Activated CD4-positive, alpha-beta T cell treated with anti-CD3 and anti-CD28 coated beads for 48 hours (primary cell): ENCODE results near the gene COL4A1.

Experiments
- DNase-seq: peaks from one replicate; pipeline ENCODE4 v3.0.0-alpha.2; 2020

COL4A1 gene

DNA sequence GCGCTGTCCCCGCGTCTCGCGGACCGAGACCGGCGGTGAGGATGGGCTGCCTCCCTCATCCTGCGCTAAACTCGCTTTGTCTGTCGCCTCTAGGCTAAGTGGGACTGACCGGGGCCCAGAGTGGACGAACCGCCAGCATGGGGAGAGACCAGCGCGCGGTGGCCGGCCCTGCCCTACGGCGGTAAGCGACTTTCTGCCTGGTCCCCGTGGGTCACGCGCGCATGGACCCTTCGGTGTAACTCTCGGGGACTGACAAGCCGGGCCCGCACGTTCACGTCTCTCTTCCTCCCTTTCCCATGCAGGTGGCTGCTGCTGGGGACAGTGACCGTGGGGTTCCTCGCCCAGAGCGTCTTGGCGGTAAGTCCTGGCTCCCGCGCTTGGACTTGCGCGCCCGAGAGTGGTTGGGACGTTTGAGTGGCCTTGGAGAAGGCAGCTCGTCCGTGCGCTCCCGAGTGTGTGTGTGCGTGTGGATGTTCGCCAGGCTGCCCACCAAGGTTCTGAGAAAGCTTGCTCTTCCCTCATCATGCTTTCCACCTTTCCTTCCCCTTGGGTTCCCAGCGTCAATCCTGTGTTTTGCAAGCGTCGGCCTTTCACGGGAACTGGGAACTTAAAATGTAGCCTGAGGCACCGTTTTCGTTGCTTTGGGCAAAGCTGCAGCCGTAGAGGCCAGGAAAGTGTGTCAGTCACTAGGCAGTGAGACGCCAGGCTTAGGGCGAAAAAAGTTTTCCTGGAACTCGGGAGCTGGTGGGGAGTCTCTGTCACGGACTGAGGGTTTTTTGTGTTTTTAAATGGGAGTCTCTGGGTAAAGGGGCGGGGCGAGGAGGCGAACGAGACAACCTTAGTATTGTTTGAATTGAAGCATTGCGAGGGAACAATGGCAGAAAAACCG, 1.1 kb upstream of the COL4A1 start:
- DNase-seq = no peak

GRCh38 chr13:110306340-110306959, 507 bp downstream of the COL4A1 start:
- no peak for DNase-seq

- no peak for DNase-seq
Observed at GRCh38 chr13:110305949-110306339, 1.0 kb downstream of the COL4A1 start.

DNA sequence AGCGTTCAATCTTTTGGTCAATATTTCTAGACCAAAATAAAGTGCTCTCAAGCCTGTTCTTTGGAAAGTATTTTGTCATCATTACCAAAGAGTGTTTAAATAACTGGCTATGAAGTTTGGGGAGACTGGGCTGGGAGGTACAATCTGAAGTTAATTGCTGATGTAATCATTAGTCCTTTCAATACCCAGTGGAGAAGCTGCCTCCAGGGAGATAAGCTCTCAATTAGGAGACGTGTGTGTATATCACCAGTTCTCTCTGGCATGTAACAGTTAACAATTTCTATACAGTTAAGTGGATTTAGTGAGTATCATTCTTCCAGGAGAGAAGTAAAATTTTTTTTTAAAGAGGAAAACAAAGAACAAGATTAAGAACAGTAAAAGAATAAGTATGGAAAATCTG, 1.4 kb downstream of the COL4A1 start:
- DNase-seq = no peak

GRCh38 chr13:110305001-110305400, 2.0 kb downstream of the COL4A1 start:
- no peak for DNase-seq

DNA sequence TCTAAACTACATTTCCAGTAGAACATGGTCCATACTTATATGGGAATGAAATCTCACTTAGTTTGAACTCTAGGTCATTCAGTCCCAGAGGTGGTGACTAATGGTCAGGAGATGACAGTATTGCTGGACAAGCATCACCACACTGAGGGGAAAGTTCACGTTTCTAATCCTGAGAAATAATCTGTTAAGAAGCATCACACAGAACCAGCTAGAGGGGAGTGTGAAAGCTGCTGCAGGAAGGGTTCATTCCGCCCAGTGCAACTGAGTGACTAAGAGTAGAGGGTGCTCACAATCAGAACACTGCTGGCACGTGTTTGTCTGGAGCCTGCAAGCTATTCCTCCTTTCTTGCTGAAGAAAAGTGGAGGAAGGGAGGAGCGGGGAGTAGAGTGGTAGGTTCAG, 2.7 kb downstream of the COL4A1 start:
- DNase-seq = no peak

DNA sequence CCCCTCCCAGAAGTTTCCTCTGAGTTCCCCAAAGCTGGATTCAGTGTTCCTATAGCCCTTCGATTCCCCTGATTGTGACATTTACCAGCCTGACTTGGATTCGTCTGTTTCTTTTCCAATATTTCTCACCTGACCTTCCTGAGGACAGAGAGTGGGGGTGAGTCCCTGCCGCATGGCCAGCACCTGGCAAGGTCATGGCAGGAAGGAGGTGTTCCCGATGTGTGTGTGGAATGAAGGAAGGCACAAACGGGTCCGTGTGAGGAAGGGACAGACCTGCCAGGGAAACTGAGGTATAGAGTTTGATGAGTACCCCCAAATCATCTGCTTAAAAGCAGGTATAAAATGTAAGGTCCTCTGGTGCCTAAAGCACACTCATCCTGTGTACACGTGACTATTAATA, 3.3 kb downstream of the COL4A1 start:
- no peak for DNase-seq

DNA sequence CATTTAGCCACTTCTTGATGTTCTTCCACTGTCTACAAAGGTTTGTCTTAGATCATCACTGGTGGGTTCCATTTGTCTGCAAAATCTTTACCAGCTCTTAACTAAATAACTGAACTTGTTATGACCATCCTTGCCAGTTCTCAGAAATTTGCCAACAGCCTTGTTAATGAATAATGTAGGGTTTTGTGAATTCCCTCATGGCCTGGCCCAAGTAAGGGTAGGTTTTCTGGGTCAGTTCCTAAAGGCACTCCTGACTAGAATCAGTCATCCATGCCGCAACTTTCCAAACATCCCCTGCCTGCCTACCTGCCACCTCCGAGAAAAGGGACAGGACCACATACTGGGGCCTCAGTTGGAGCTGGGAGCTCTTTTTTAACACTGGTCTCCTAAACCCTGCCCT, 4.0 kb downstream of the COL4A1 start:
- no peak for DNase-seq

- no peak for DNase-seq
Observed at GRCh38 chr13:110301606-110302553, 5.1 kb downstream of the COL4A1 start.

DNA sequence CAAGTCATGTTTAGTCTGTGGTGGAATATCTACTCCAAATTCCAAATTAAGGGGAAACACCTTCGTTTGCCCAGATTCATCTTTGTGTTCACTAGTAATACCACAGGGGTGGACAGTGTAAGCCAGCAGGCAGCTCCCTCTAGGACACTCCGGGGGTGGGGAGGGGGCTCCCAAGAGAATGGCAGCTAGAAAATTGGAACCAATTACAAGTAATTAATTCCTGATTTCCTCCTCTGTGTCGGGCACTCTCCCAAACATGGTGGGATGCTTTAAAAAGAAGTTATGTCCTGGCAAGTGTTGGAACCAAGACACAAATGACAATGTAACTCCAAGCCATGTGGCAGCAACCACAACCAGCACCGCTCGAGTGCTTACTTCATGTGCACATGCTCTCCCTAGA, 5.9 kb downstream of the COL4A1 start:
- DNase-seq = no peak

DNA sequence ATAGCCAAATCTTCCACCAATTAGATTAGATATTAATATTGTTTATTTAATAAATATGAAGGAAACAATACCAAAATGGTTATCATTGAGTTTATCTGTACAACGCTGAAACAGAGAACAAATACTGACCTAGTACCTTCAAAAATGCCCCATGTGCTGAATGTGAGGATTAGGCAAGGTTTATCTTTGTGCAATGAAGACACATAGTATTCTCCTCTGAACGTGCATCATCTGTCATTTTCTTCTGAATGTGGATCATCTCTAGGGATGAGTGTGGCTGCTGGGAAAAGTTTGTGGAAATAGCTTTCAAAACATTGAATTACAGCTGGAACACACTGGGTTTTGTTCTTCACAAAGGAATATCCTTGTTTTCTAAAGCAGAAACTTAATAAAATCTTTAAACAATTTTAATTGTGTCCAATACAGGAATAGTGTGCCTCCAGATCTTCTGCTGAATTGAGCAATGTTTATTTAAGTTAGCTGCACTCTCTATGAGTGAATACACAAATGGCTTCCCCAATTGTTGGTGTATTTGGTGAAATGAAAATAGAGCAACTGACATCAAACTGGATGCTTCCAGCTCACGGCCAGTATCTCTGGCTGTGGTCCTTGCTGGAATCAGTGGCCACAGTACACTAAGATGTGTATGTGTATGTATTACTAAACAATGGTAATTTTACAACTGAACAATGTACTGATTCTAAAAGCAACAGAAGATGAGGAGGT, 6.7 kb downstream of the COL4A1 start:
- no peak for DNase-seq

DNA sequence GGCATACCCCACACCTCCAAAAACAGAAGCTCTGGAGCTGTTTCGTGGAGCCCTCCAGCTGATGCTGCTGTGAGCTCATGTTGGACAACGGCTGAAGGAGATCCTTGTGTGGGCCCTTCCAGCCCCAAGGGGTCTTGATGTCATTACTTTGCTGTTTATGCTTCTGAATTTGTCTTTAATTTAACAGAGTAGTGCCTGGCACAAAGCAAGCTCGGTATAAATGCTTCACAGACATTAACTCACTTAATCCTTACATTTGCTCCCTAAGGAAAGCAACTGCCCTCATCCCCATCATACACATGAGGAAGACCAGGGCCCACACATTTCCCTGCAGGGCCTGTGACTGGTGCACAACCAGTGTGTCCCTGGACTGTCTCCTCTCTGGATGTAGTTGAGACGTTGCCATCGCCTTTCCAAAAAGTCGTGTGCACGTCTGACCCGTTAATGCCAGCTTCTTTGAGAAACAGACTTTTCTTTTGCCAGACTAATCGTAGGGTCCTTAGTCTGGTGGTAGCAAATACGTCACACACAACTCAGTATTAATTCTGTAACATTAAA, 7.6 kb downstream of the COL4A1 start:
- DNase-seq = no peak

GRCh38 chr13:110298505-110299282, 8.3 kb downstream of the COL4A1 start:
- peak; percentile 68 for DNase-seq

GRCh38 chr13:110297766-110298504, 9.0 kb downstream of the COL4A1 start:
- no peak for DNase-seq

DNA sequence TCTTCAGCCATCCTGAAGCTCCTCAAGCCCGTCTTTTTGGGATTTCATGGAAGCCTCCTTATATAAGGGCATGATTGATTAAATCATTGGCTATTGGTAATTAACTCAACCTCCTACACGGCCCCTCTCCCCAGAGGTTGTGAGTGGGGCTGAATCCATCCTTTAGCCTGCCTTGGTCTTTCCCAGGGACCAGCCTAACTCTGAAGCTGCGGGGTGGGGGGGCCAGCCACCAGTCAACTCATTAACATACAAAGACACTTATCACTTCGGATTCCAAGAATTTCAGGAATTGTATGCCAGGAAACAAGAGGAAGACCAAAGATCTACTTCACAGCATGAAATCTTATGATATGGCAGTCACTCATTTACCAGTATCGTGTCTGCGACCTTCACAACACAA, 9.9 kb downstream of the COL4A1 start:
- no peak for DNase-seq

DNA sequence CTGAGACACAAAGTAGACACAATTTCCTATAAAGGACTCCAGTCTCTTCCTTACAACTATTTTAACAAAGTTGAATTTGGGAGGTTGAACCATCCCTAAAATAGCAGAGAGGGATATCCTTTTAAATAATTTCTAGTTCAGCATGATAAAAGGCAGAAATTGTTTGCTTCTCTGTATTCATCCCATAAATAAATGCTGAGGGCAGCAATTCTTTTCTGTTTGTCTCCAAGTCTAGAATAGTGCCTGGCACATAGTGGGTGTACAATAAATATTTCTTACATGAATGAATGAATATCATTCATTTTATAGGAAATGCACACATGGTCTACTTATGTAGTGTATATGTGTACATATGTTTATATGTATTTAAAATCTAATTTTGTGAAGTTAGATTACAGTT, 12.3 kb downstream of the COL4A1 start:
- no peak for DNase-seq

DNA sequence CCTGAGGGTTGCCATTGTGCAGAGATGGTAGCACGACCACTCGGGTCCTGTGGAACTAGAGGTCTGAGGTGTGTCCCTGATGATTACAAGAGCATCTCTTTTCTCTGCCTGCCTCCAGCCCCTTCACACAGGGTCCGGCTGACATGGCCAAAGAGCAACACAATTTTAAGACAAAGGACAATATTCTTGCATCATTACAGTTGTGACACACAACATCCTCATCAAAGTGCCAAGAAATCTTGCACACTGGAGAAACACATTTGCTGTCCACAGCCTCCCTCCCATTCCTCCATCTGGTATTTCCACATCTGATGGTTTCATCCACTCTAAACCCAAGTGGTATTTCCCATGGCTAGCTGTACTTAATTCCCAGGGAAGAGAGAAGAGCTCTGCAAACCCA, 12.8 kb downstream of the COL4A1 start:
- no peak for DNase-seq

GRCh38 chr13:110293649-110294048, 13.3 kb downstream of the COL4A1 start:
- DNase-seq = no peak

DNA sequence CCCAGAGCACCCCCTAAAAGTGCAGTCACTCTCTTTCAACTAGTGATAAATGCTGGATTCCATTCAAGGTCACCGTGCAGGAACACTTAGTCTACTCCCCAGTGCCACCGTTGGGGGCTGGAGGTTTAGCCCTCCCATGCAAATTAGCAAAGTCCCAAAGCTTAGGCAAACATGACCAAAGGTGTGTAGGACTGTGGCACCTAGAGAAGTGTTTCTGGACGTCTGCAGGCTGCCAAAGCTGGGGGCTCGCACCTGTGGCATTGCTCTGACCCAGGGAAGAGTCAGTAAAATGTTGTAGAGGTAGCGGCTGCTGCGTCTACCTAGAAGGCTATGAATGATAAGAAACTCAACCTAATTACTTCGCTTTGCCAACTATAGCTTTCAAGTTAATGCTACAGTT, 13.9 kb downstream of the COL4A1 start:
- DNase-seq = no peak

GRCh38 chr13:110291286-110291685, 15.7 kb downstream of the COL4A1 start:
- no peak for DNase-seq

DNA sequence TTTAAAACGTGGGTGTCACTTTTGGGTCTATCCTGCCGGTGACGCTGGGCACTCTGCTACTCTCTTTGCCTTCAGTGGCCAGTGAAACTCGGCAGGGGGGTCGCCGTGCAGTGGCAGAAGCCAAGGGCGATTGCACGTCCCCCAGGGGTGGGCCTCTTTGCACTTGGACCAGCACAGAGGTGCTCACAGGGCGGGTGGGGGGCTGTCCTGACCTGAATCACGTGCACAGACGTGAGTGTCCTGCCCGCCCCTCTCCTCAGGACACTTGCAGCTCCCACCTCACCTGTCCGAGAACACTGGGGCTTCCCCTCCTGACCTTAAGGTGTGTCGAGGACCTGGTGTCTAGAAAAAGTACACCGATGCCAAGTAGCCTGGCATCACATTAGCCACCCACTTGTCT, 16.1 kb downstream of the COL4A1 start:
- DNase-seq = no peak
